CD14-positive monocyte (primary cell): ENCODE results near the gene KAZN. TPM values are rescaled to one million over a fixed set of nuclear protein-coding genes. Genes with fewer than 3 reads are reported as not detected.

Experiments
- DNase-seq, 3 donors: peaks; one replicate each; pipeline ENCODE4 v3.0.0-alpha.2; 2011 to 2022
- H2AFZ ChIP-seq: 2 replicates; pipeline ENCODE4 v1.6.0; 2012; ENCODE audit warnings: mild to moderate bottlenecking, low read depth, low read length, inconsistent platforms; ENCODE audit not compliant: insufficient read depth, poor library complexity, severe bottlenecking
- H3K27ac ChIP-seq, 2 donors: 1 replicate in 1 of 2; 2 replicates in 1 of 2; pipeline ENCODE4 v1.5.1; 2012 to 2013; ENCODE audit warnings: low read length in 2 of 2, control low read depth in 1 of 2, inconsistent platforms in 1 of 2, low read depth in 1 of 2, mild to moderate bottlenecking in 1 of 2
- H3K27me3 ChIP-seq, 2 donors: one replicate each; pipeline versions ENCODE4 v1.6.0 to v1.6.1; 2011 to 2013; ENCODE audit warnings: low read length in 2 of 2; ENCODE audit not compliant: control insufficient read depth in 2 of 2, insufficient read depth in 2 of 2
- H3K36me3 ChIP-seq, 2 donors: replicated peaks in 1 of 2; 1 replicate in 1 of 2; 2 replicates in 1 of 2; pipeline versions ENCODE4 v1.5.1 to v1.6.1; 2012 to 2013; ENCODE audit warnings: low read length in 2 of 2, control low read depth in 1 of 2, inconsistent platforms in 1 of 2, mild to moderate bottlenecking in 1 of 2; ENCODE audit not compliant: insufficient read depth in 2 of 2, control insufficient read depth in 1 of 2
- H3K4me1 ChIP-seq, 2 donors: 1 replicate in 1 of 2; 2 replicates in 1 of 2; pipeline versions ENCODE4 v1.5.1 to v1.6.1; 2012 to 2013; ENCODE audit warnings: low read length in 2 of 2, control low read depth in 1 of 2, inconsistent platforms in 1 of 2, mild to moderate bottlenecking in 1 of 2, moderate library complexity in 1 of 2; ENCODE audit not compliant: insufficient read depth in 2 of 2, control insufficient read depth in 1 of 2
- H3K4me2 ChIP-seq: replicated peaks from 2 replicates; pipeline ENCODE3; 2012; ENCODE audit warnings: low read length, moderate library complexity, mild to moderate bottlenecking; ENCODE audit not compliant: poor library complexity, severe bottlenecking; ENCODE audit errors: extremely low read depth
- H3K4me3 ChIP-seq, 3 experiments: fragments of 200-600 bp in 1 of 3; sonication (generic) in 1 of 3; replicated peaks in 1 of 3; 1 replicate in 2 of 3; 2 replicates in 1 of 3; pipeline ENCODE4 v1.5.1; 2011 to 2013; ENCODE audit warnings: low read length in 3 of 3, mild to moderate bottlenecking in 3 of 3, control low read depth in 2 of 3, low read depth in 2 of 3, inconsistent platforms in 1 of 3, moderate library complexity in 1 of 3
- H3K79me2 ChIP-seq: 2 replicates; pipeline ENCODE4 v1.6.0; 2012; ENCODE audit warnings: mild to moderate bottlenecking, control low read depth, inconsistent platforms, low read length, moderate library complexity; ENCODE audit not compliant: insufficient read depth
- H3K9ac ChIP-seq: 2 replicates; pipeline ENCODE4 v1.6.0; 2017; ENCODE audit warnings: low read length, mild to moderate bottlenecking; ENCODE audit not compliant: insufficient read depth, poor library complexity, severe bottlenecking
- H3K9me3 ChIP-seq, 2 donors: replicated peaks in 1 of 2; 1 replicate in 1 of 2; 2 replicates in 1 of 2; pipeline versions ENCODE4 v1.5.1 to v1.6.1; 2012 to 2013; ENCODE audit warnings: low read length in 2 of 2, control low read depth in 1 of 2; ENCODE audit not compliant: control insufficient read depth in 1 of 2, insufficient read depth in 1 of 2
- H4K20me1 ChIP-seq: 2 replicates; pipeline ENCODE4 v1.6.0; 2012; ENCODE audit warnings: mild to moderate bottlenecking, low read length, control low read depth, moderate library complexity; ENCODE audit not compliant: insufficient read depth
- H3K27ac Mint-ChIP-seq, 7 donors: one replicate each; pipeline ENCODE4 v1.8.0; 2020; ENCODE audit warnings: mild to moderate bottlenecking in 7 of 7, mixed read lengths in 7 of 7, moderate library complexity in 6 of 7, inconsistent platforms in 2 of 7
- H3K27me3 Mint-ChIP-seq, 3 donors: one replicate each; pipeline ENCODE4 v1.8.0; 2021 to 2022; ENCODE audit warnings: low read depth in 3 of 3, mild to moderate bottlenecking in 3 of 3, mixed read lengths in 3 of 3, moderate library complexity in 3 of 3, inconsistent platforms in 1 of 3
- H3K36me3 Mint-ChIP-seq, 2 donors: one replicate each; pipeline ENCODE4 v1.8.0; 2020; ENCODE audit warnings: mixed read lengths in 2 of 2, inconsistent platforms in 1 of 2, mild to moderate bottlenecking in 1 of 2
- H3K4me1 Mint-ChIP-seq: one replicate; pipeline ENCODE4 v1.8.0; 2020; ENCODE audit warnings: mild to moderate bottlenecking, mixed read lengths
- H3K4me3 Mint-ChIP-seq, 2 donors: one replicate each; pipeline ENCODE4 v1.8.0; 2020; ENCODE audit warnings: mild to moderate bottlenecking in 2 of 2, mixed read lengths in 2 of 2, moderate library complexity in 1 of 2
- H3K9me3 Mint-ChIP-seq, 7 donors: one replicate each; pipeline ENCODE4 v1.8.0; 2020 to 2022; ENCODE audit warnings: mixed read lengths in 7 of 7, mild to moderate bottlenecking in 6 of 7, moderate library complexity in 6 of 7, inconsistent platforms in 2 of 7
- WGBS: methylation state at CpG from one replicate; pipeline ENCODE4 v1.1.5; 2013; ENCODE audit warnings: missing lambda C conversion rate; ENCODE audit not compliant: insufficient coverage; 5-methylcytosine and 5-hydroxymethylcytosine counted together
- intact Hi-C, 2 donors: fragments of 100-400 bp; cut with micrococcal nuclease; formaldehyde crosslinking; loops; one replicate each; pipeline versions ENCODE4 v1.15.0 to v1.15.1; 2023
- polyA plus RNA-seq, 3 donors: library from polyadenylated mRNA; depleted of rRNA in 1 of 3; unstranded in 2 of 3; stranded (reverse) in 1 of 3; fragments of 300-500 nt in 2 of 3; fragments of >200 nt in 1 of 3; fragmentation: Illumina TruSeq in 2 of 3; gene quantifications; 1 replicate in 2 of 3; 2 replicates in 1 of 3; pipeline ENCODE4 v1.2.3, GENCODE V29; 2012 to 2021
- TF ChIP-seq, protein P1 (sequence below): fragments of 200-600 bp; IDR thresholded peaks from one replicate; pipeline ENCODE4 v1.8.0; 2022; ENCODE audit warnings: antibody characterized with exemption, mild to moderate bottlenecking

Gene KAZN
- polyA plus RNA-seq, 3 donors = not detected

DNA sequence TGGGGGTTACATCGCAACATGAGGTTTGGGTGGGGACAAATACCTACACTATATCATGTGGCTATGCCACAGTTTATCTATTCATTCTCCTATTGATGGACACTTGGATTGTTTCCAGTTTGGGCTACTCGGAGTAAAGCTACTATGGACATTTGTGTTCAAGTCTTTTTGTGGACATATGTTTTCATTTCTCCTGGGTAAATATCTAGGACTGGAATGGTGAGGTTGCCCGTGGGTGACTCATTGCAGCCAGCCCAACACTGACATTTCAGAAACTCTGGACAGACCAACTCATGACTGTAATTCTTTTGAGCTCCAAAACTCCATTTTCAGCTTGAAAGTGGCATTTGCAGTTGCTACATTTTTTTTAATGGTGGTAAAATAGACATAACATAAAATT is 82.7 kb downstream of the KAZN start:
- H3K4me1 ChIP-seq = no peaks in the 10 kb centered on the region
- no peak for DNase-seq
- no CpG with 5 or more reads among the region's 3 CpGs for WGBS
- TF ChIP-seq, protein P1, sequence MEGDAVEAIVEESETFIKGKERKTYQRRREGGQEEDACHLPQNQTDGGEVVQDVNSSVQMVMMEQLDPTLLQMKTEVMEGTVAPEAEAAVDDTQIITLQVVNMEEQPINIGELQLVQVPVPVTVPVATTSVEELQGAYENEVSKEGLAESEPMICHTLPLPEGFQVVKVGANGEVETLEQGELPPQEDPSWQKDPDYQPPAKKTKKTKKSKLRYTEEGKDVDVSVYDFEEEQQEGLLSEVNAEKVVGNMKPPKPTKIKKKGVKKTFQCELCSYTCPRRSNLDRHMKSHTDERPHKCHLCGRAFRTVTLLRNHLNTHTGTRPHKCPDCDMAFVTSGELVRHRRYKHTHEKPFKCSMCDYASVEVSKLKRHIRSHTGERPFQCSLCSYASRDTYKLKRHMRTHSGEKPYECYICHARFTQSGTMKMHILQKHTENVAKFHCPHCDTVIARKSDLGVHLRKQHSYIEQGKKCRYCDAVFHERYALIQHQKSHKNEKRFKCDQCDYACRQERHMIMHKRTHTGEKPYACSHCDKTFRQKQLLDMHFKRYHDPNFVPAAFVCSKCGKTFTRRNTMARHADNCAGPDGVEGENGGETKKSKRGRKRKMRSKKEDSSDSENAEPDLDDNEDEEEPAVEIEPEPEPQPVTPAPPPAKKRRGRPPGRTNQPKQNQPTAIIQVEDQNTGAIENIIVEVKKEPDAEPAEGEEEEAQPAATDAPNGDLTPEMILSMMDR = no peak
- Mint-ChIP-seq H3K27me3 (peaks cover 0 to 4% (median 1%) of the 10 kb centered on the region in 3 donors), H3K36me3 (no peaks in the 10 kb centered on the region), H3K27ac (no peak overlapping the region), H3K9me3 (peaks cover 0 to 7% (median 4%) of the 10 kb centered on the region in 7 donors), H3K4me1 (peaks cover 3% of the 10 kb centered on the region), H3K4me3 (no peak overlapping the region)
- H3K27ac ChIP-seq = no peak overlapping the region
- no peaks in the 10 kb centered on the region for H3K27me3 ChIP-seq
- H3K36me3 ChIP-seq = no peaks in the 10 kb centered on the region
- H3K9me3 ChIP-seq = peaks cover 3% of the 10 kb centered on the region in 2 donors
- no peak overlapping the region for H2AFZ ChIP-seq
- H4K20me1 ChIP-seq = no peaks in the 10 kb centered on the region
- no peak overlapping the region for H3K4me3 ChIP-seq
- no peak overlapping the region for H3K9ac ChIP-seq
- no peaks in the 10 kb centered on the region for H3K79me2 ChIP-seq
- no peak overlapping the region for H3K4me2 ChIP-seq
- intact Hi-C loops = no loop called here

DNA sequence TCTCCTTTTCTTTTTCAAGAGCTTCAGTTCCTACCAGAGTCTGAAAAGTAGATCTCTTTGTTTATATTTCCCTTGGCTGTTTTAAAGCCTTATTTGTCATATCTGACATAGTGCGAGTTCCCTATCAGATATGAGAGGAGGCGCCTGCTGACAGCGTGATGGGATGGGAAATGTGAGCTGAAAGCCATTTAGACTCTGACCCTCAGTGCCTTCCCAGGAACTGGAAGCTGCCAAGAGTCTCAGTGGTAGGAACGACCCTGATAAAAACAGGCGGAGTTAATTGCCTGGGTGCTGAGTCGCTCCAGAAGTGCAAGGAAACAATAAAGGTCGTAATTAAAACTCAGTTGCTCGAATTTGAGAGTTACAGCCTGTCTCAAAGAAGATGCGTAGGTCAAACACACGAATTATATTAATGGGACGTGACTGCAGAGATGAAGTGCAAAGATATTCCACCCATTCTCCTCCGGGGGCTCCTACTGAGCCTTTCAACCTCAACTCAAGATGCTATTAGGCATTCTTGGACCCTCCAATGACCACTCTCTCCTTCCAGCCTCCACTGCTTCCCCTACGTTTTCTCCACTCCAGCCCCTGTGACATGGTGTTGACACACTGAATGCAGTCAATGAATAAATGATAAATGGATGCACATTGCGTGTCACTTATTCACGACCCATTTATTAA is 84.6 kb downstream of the KAZN start:
- TF ChIP-seq, protein P1 = no peak
- H3K4me1 ChIP-seq = no peaks in the 10 kb centered on the region
- intact Hi-C loops = no loop called here
- H3K4me2 ChIP-seq = no peak overlapping the region
- DNase-seq = no peak
- peaks cover 0 to 4% (median 1%) of the 10 kb centered on the region in 3 donors for H3K27me3 Mint-ChIP-seq
- H3K4me3 Mint-ChIP-seq = no peak overlapping the region
- H3K27ac ChIP-seq = no peak overlapping the region
- H3K27me3 ChIP-seq = no peaks in the 10 kb centered on the region
- peaks cover 3% of the 10 kb centered on the region for H3K4me1 Mint-ChIP-seq
- 69% methylated on average over 11 of the region's 15 CpGs for WGBS
- no peak overlapping the region for H3K9ac ChIP-seq
- peaks cover 0 to 7% (median 4%) of the 10 kb centered on the region in 7 donors for H3K9me3 Mint-ChIP-seq
- no peaks in the 10 kb centered on the region for H4K20me1 ChIP-seq
- H3K79me2 ChIP-seq = no peaks in the 10 kb centered on the region
- no peak overlapping the region for H3K4me3 ChIP-seq
- H2AFZ ChIP-seq = no peak overlapping the region
- H3K36me3 ChIP-seq = no peaks in the 10 kb centered on the region
- H3K9me3 ChIP-seq = peaks cover 3% of the 10 kb centered on the region in 2 donors
- H3K36me3 Mint-ChIP-seq = no peaks in the 10 kb centered on the region
- no peak overlapping the region for H3K27ac Mint-ChIP-seq
